ENCODE measurements around the gene GPR146.

The GPR146 gene

DNA sequence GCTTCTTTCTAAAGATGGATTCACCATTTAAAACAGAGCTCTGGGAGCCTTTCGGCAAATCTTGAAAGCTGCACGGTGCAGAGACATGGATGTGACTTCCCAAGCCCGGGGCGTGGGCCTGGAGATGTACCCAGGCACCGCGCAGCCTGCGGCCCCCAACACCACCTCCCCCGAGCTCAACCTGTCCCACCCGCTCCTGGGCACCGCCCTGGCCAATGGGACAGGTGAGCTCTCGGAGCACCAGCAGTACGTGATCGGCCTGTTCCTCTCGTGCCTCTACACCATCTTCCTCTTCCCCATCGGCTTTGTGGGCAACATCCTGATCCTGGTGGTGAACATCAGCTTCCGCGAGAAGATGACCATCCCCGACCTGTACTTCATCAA, 47.3 kb downstream of the GPR146 start:
- no peak for DNase-seq (ENCODE audit: low read depth)
- no peak overlapping the region for H3K4me3 ChIP-seq (ENCODE audit: low read length)
- TF ChIP-seq, protein P1, sequence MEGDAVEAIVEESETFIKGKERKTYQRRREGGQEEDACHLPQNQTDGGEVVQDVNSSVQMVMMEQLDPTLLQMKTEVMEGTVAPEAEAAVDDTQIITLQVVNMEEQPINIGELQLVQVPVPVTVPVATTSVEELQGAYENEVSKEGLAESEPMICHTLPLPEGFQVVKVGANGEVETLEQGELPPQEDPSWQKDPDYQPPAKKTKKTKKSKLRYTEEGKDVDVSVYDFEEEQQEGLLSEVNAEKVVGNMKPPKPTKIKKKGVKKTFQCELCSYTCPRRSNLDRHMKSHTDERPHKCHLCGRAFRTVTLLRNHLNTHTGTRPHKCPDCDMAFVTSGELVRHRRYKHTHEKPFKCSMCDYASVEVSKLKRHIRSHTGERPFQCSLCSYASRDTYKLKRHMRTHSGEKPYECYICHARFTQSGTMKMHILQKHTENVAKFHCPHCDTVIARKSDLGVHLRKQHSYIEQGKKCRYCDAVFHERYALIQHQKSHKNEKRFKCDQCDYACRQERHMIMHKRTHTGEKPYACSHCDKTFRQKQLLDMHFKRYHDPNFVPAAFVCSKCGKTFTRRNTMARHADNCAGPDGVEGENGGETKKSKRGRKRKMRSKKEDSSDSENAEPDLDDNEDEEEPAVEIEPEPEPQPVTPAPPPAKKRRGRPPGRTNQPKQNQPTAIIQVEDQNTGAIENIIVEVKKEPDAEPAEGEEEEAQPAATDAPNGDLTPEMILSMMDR (conservative IDR thresholded peaks at IDR 0.05; ENCODE audit: low read depth, low read length) = no peak

DNA sequence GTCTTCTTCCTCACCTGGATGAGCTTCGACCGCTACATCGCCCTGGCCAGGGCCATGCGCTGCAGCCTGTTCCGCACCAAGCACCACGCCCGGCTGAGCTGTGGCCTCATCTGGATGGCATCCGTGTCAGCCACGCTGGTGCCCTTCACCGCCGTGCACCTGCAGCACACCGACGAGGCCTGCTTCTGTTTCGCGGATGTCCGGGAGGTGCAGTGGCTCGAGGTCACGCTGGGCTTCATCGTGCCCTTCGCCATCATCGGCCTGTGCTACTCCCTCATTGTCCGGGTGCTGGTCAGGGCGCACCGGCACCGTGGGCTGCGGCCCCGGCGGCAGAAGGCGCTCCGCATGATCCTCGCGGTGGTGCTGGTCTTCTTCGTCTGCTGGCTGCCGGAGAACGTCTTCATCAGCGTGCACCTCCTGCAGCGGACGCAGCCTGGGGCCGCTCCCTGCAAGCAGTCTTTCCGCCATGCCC, 47.9 kb downstream of the GPR146 start:
- TF ChIP-seq, protein P1 (conservative IDR thresholded peaks at IDR 0.05; ENCODE audit: low read depth, low read length) = no peak
- no peak overlapping the region for H3K4me3 ChIP-seq (ENCODE audit: low read length)
- no peak for DNase-seq (ENCODE audit: low read depth)

DNA sequence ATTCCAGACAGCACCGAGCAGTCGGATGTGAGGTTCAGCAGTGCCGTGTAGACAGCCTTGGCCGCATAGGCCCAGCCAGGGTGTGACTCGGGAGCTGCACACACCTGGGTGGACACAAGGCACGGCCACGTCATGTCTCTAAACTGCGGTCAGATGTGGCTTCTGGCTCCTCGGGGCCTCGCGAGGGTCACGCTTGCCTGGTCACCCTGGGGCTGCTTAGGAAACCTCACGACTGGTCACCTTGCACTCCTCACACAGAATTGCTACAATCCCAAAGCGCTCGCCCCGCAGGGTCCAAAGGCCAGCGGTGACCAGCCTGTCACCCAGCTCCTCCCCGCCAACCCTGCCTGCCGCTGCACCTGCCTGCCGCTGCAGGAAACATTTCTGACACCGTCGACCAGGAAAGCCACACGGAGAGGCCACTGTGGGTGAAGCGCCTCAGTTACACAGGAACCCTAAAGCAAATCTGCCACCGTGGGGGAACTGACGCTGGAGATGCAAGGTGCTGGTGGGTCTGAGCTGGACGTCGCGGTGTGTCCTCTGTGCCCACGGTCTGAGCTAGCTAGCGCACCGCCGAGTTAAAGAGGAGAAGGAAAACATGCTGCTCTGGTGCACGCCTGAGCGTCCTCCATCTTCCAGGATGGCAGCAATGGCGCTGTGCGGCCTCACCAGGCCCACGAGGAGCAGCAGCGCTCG, 48.6 kb downstream of the GPR146 start:
- DNase-seq (ENCODE audit: low read depth) = no peak
- no peak overlapping the region for H3K4me3 ChIP-seq (ENCODE audit: low read length)
- TF ChIP-seq, protein P1 (conservative IDR thresholded peaks at IDR 0.05; ENCODE audit: low read depth, low read length) = no peak

DNA sequence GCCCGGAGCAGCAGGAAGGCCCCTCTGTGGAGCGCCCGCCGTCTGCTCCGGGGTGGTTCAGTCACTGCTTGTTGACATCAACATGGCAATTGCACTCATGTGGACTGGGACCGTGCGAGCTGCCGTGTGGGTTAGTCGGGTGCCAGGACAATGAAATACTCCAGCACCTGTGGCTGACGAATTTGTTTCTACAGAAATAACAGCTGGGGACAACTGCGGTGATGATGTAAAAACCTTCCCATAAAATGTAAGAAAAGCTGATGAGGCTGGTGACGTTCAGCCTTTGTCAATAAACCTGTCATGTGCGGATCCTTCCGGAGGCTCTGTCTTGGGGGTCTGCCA, 49.1 kb downstream of the GPR146 start:
- TF ChIP-seq, protein P1 (conservative IDR thresholded peaks at IDR 0.05; ENCODE audit: low read depth, low read length) = no peak
- no peak for DNase-seq (ENCODE audit: low read depth)
- H3K4me3 ChIP-seq (ENCODE audit: low read length) = no peak overlapping the region

DNA sequence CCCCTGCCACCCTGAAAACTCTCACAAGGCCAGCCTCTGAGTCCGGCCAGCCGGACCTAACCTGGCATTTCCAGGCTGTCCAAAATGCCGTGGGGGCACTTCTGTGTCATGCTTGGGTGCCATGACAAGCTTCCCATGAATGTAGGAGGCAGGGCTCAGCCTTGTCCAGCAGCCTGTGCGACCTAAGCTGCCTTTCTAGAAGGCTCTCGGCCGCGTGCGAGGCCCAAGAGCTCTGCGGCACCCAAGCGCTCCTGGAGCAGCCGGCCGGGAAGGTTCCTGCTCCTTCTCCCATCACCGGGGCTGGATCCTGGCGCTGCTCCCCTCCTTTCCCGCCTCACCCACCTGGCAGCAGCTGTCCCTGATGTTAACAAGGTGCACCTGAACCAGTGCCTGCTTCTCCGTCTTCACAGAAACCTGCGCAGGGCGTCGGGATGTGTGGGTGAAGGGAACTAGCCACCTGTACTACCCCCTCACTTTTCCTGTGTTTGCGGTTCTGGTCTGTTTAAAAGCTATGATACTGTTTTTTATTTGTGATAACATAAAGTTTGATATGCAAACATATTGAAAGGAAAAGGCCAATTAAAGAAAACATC, 49.7 kb downstream of the GPR146 start:
- H3K4me3 ChIP-seq (ENCODE audit: low read length) = no peak overlapping the region
- DNase-seq (ENCODE audit: low read depth) = no peak
- TF ChIP-seq, protein P1 (conservative IDR thresholded peaks at IDR 0.05; ENCODE audit: low read depth, low read length) = no peak

DNA sequence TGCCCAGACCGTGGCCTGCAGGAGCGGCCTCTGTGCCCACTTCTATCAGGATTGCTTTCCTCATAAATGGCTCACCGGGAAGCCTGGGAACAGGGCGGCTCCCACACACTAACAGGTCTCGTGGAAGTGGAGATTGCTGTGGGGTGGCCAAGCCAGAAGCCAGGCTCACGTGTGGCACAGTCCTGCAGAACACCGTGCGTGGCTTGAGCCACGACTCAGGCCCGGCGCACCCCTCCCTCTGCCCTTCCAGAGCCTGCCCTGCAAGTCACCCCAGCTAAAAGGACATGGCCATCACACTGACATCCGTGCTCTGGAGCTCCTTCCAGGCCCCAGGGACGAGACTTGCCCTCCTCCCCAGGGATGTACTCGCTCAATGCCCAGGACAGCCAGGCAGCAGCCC, 50.5 kb downstream of the GPR146 start:
- TF ChIP-seq, protein P1 (conservative IDR thresholded peaks at IDR 0.05; ENCODE audit: low read depth, low read length) = no peak

DNA sequence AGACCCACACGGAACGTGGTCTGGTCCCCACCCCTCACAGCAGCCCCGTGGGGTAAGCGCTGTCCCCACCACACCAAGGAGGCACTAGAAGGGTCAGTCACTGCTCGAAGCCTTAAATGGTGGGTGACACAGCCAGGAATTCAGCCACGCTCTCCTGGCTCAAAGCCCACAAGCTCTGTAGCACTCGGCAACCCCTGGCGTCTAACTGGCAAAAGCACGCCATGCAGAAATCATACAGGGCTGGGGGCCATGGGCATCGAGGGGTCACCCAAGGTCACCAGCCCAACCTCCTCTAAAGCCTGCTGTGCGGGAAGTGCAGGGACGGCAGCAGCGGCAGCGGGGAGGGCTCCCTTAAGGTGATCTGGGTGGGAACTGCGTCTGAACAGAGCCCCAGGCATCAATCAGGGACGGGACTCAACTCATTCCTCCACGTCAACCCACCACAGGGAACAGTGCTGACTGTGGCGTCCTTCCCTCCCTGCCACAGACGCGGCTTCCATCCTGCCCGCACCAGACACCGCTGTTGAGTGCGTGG, 51.3 kb downstream of the GPR146 start:
- H3K4me3 ChIP-seq (ENCODE audit: low read length) = no peak overlapping the region
- TF ChIP-seq, protein P1 (conservative IDR thresholded peaks at IDR 0.05; ENCODE audit: low read depth, low read length) = peak; percentile 18
- no peak for DNase-seq (ENCODE audit: low read depth)

More for the DNA sequence above, 50.5 kb downstream of the GPR146 start:
- H3K4me3 ChIP-seq (ENCODE audit: low read length) = no peak overlapping the region
- DNase-seq (ENCODE audit: low read depth) = no peak

Data from retinal pigment epithelial cell (primary cell).